Measurements from ENCODE around the gene HEYL.

The HEYL gene

DNA sequence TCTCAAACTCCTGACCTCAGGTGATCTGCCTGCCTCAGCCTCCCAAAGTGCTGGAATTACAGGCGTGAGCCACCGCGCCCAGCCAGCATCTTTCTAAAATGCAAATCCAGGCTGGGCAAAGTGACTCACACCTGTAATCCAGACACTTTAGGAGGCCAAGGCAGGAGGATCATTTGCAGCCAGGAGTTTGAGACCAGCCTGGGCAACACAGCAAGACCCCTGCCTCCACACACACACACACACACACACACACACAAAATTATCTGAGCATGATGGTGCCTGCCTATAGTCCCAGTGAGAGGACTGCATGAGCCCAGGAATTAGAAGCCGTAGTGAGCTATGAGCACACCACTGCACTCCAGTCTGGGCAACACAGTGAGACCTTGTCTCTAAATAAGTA, 46.1 kb downstream of the HEYL start:
- H3K4me3 ChIP-seq, result no peak overlapping the region
- no peak overlapping the region for H3K27ac ChIP-seq
- no peaks in the 10 kb centered on the region for H3K9me3 ChIP-seq
- no peak for DNase-seq
- intact Hi-C loops (cut with DNase I; ENCODE audit: low total_unique reads), result loop anchor here (5.0 kb wide), 1 partner anchor 69 kb away; no protein-coding TSS in a partner anchor
- no peaks in the 10 kb centered on the region for H3K36me3 ChIP-seq
- no peaks in the 10 kb centered on the region for H3K4me1 ChIP-seq
- no peaks in the 10 kb centered on the region for H3K27me3 ChIP-seq
- no peak for TF ChIP-seq CTCF (IDR thresholded peaks at IDR 0.05)

- no peak overlapping the region for H3K4me3 ChIP-seq
- no peaks in the 10 kb centered on the region for H3K27me3 ChIP-seq
- TF ChIP-seq CTCF (IDR thresholded peaks at IDR 0.05), result no peak
- no peaks in the 10 kb centered on the region for H3K4me1 ChIP-seq
- no peaks in the 10 kb centered on the region for H3K9me3 ChIP-seq
- no peak overlapping the region for H3K27ac ChIP-seq
- intact Hi-C loops (cut with DNase I; ENCODE audit: low total_unique reads), result loop anchor here (5.0 kb wide), 1 partner anchor 70 kb away; no protein-coding TSS in a partner anchor
- no peak for DNase-seq
- no peaks in the 10 kb centered on the region for H3K36me3 ChIP-seq
Observed at GRCh38 chr1:39592069-39592468, 47.4 kb downstream of the HEYL start.

DNA sequence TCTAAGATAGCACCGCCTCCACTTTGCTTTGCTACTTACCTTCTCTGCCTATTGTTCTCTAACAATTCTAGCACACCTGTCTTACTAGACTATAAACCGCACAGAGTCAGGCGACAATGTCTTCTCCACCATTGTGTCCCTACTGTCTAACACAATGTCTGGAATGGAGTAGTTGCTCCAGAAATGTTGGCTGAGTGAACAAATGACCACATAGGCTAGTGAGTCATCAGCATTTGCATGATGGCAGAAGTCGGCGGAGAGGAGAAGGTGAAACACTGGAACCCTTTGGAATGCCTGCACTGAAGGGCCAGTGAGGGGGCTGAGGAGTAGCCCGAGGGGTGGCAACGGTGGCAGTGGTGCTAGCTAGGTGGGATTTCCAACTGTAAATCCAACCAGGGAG, 48.9 kb downstream of the HEYL start:
- Histone ChIP-seq H3K27me3 (no peaks in the 10 kb centered on the region), H3K4me3 (no peak overlapping the region), H3K9me3 (no peaks in the 10 kb centered on the region), H3K36me3 (no peaks in the 10 kb centered on the region), H3K27ac (no peak overlapping the region), H3K4me1 (no peaks in the 10 kb centered on the region)
- intact Hi-C loops (cut with DNase I; ENCODE audit: low total_unique reads), result loop anchor here (5.0 kb wide), 1 partner anchor 72 kb away; no protein-coding TSS in a partner anchor
- DNase-seq, result no peak
- TF ChIP-seq CTCF (IDR thresholded peaks at IDR 0.05), result no peak

DNA sequence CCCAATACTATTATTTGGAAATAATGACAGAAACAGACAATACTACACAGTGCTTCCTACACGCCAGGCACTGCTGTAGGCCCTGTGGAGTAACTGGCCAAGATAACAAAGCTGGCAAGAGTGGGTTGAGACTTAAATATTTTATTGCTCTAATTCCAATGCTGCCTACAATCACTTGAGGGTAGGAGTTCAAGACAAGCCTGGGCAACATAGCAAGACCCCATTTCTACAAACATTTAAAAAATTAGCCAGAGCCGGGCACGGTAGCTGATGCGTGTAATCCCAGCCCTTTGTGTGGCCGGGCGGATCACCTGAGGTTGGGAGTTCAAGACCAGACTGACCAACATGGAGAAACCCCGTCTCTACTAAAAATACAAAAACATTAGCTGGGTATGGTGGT, 53.5 kb downstream of the HEYL start:
- Histone ChIP-seq H3K36me3 (no peaks in the 10 kb centered on the region), H3K9me3 (no peaks in the 10 kb centered on the region), H3K27ac (no peak overlapping the region), H3K4me1 (no peaks in the 10 kb centered on the region), H3K27me3 (no peaks in the 10 kb centered on the region), H3K4me3 (no peak overlapping the region)
- DNase-seq, result no peak
- intact Hi-C loops (cut with DNase I; ENCODE audit: low total_unique reads), result no loop called here
- no peak for TF ChIP-seq CTCF (IDR thresholded peaks at IDR 0.05)

- Histone ChIP-seq H3K36me3 (peaks cover 12 to 16% (median 14%) of the 10 kb centered on the region in 3 donors), H3K27me3 (no peaks in the 10 kb centered on the region), H3K4me3 (peak overlapping the region; percentile 65 to 74), H3K4me1 (peaks cover 0 to 30% (median 25%) of the 10 kb centered on the region in 4 donors), H3K27ac (peak overlapping the region; percentile 80 to 83), H3K9me3 (no peaks in the 10 kb centered on the region)
- DNase-seq, result no peak
- TF ChIP-seq CTCF (IDR thresholded peaks at IDR 0.05), result no peak
- intact Hi-C loops (cut with DNase I; ENCODE audit: low total_unique reads), result no loop called here
Observed at GRCh38 chr1:39576016-39576657, 63.3 kb downstream of the HEYL start.

All from tibial artery (tissue), 4 donors.